Measurements from ENCODE around the gene WIPF2.

The WIPF2 gene

DNA sequence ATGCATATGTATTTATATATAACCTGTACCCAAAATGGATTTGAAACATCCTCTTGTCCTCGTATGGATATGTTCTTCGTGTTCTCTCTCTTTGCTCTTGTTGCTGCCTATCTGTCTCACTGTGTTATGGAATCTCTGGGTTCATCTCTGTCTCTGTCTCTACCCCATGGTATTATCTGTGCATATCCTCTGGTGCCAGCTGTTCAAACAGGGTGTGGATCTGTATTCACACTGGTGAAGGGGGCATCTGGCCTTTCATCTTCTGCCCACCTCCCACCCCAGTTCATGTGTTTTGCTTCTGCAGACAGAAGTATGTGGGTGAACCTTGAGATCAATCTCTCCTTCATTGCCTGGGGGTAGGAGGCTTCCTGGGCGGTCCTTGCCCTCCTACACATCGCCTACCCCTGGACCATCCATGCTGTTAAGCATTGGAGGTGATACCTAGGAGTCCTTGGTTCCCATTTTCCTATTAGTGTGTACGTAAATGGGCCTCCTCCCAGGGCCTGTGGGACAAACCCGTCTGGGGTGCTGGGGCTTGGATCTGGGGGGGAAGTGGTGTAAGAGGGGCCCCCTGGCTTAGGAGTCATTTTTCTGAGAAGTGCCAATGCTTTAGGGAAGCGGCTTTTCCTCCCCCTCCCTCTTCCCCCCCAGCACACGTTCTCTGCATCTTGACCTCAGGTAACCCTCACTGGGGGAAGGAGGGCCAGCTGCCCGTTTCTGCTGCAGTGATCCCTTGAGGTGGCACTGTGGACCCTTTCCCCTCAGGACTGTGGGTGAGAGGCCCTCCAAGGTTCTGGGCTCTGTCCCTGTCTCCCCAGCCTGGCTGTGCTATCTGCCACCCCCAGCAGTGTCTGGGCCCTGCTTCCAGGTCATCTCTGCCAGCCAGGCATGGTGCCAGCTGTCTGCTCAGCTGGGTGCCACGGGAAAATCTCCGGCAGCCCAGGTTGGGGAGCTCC is 111.0 kb downstream of the WIPF2 start:
- no peak for DNase-seq

DNA sequence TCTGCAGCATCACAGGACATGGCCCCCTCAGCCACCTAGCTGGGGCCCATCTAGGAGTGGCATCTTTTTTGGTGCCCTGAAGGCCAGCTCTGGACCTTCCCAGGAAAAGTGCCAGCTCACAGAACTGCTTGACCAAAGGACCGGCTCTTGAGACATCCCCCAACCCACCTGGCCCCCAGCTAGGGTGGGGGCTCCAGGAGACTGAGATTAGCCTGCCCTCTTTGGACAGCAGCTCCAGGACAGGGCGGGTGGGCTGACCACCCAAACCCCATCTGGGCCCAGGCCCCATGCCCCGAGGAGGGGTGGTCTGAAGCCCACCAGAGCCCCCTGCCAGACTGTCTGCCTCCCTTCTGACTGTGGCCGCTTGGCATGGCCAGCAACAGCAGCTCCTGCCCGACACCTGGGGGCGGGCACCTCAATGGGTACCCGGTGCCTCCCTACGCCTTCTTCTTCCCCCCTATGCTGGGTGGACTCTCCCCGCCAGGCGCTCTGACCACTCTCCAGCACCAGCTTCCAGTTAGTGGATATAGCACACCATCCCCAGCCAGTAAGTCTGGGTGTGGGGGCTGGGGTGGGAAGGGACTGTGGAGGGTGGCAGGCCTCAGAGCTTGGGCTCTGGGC is 111.9 kb downstream of the WIPF2 start:
- DNase-seq: no peak

DNA sequence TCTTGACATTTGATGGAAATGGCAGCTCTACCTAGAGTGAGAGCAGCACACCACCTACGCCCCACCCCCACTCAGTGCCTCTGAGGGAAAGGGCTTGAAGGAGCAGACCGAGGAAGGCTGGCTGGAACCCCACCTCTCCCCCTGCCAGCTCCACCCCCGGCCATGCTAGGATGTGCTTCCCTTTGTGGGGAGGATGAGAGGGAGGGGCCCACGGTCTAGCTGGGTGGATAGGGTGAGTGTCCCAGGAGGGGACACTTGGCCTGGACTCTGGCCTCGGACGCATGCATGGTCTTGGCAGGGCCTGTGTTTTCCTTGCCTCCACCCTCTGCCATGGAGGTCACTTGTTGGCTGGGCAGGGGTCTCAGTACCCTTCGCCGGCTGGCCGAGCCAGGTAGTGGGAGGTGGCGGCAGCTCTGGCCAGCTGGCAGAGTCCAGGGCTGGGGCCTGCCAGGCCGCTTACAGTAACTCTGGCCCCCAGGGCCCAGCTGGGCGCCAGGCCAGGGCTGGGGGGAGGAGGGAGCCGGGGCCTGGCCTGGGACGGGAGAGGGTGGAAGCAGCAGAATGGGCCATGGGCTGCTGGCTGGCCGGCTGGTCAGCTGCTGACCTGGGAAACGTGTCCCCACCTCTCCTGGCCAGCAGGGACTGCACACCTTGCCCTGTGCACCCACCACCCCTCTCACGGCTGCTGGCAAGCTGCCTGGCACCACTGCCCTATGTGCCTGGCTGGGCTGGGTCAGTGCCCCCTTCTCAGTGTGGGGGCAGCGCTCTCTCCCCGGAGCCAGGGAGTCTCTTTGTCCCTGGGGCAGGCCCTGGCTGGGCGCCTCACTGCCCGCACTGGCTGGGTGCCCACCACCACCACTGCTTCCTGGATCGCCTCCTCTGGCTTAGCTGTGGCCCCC is 112.9 kb downstream of the WIPF2 start:
- no peak for DNase-seq
